ENCODE results near the gene PRSS48.
"Not testable (repeated sequence)": the region's sequence is repeated elsewhere in the genome, so short reads cannot be mapped to it uniquely, and the experiment has no call there.

The PRSS48 gene

GRCh38 chr4:151260526-151260925 lies 16.4 kb upstream of the PRSS48 start:
- DNase-seq (ENCODE audit: low read depth in 2 of 2), result no peak

- no peak for DNase-seq (ENCODE audit: low read depth in 2 of 2)
Measured at GRCh38 chr4:151263455-151263854, 13.5 kb upstream of the PRSS48 start.

GRCh38 chr4:151266497-151266896 lies 10.5 kb upstream of the PRSS48 start:
- no peak for DNase-seq (ENCODE audit: low read depth in 2 of 2)

GRCh38 chr4:151267104-151267503 lies 9.9 kb upstream of the PRSS48 start:
- DNase-seq (ENCODE audit: low read depth in 2 of 2), result no peak

- no peak for DNase-seq (ENCODE audit: low read depth in 2 of 2)
Measured at GRCh38 chr4:151267822-151268535, 9.0 kb upstream of the PRSS48 start.

GRCh38 chr4:151268905-151269304 lies 8.1 kb upstream of the PRSS48 start:
- DNase-seq (ENCODE audit: low read depth in 2 of 2), result not testable (repeated sequence)

- no peak for DNase-seq (ENCODE audit: low read depth in 2 of 2)
Measured at GRCh38 chr4:151284534-151285245, 7.7 kb downstream of the PRSS48 start.

GRCh38 chr4:151287409-151287808 lies 10.4 kb downstream of the PRSS48 start:
- no peak for DNase-seq (ENCODE audit: low read depth in 2 of 2)

- DNase-seq (ENCODE audit: low read depth in 2 of 2), result no peak
Measured at GRCh38 chr4:151291485-151291884, 14.5 kb downstream of the PRSS48 start.

GRCh38 chr4:151292038-151292437 lies 15.1 kb downstream of the PRSS48 start:
- DNase-seq (ENCODE audit: low read depth in 2 of 2), result no peak

GRCh38 chr4:151294833-151295496 lies 18.0 kb downstream of the PRSS48 start:
- DNase-seq (ENCODE audit: low read depth in 2 of 2), result no peak

- DNase-seq (ENCODE audit: low read depth in 2 of 2), result no peak
Measured at GRCh38 chr4:151296227-151296626, 19.3 kb downstream of the PRSS48 start.

- DNase-seq (ENCODE audit: low read depth in 2 of 2), result no peak
Measured at GRCh38 chr4:151297170-151297569, 20.2 kb downstream of the PRSS48 start.

GRCh38 chr4:151302432-151302831 lies 25.5 kb downstream of the PRSS48 start:
- no peak for DNase-seq (ENCODE audit: low read depth in 2 of 2)

GRCh38 chr4:151304226-151304625 lies 27.3 kb downstream of the PRSS48 start:
- no peak for DNase-seq (ENCODE audit: low read depth in 2 of 2)

- DNase-seq (ENCODE audit: low read depth in 2 of 2), result no peak
Measured at GRCh38 chr4:151304755-151305154, 27.8 kb downstream of the PRSS48 start.

GRCh38 chr4:151310124-151310728 lies 33.3 kb downstream of the PRSS48 start:
- no peak for DNase-seq (ENCODE audit: low read depth in 2 of 2)

GRCh38 chr4:151313306-151314009 lies 36.5 kb downstream of the PRSS48 start:
- DNase-seq (ENCODE audit: low read depth in 2 of 2), result no peak

- DNase-seq (ENCODE audit: low read depth in 2 of 2), result no peak
Measured at GRCh38 chr4:151314010-151314355, 37.0 kb downstream of the PRSS48 start.

- no peak for DNase-seq (ENCODE audit: low read depth in 2 of 2)
Measured at GRCh38 chr4:151314479-151314878, 37.5 kb downstream of the PRSS48 start.

- DNase-seq (ENCODE audit: low read depth in 2 of 2), result no peak
Measured at GRCh38 chr4:151315212-151315886, 38.4 kb downstream of the PRSS48 start.
